ENCODE results near the gene KLK14.

Gene KLK14

DNA sequence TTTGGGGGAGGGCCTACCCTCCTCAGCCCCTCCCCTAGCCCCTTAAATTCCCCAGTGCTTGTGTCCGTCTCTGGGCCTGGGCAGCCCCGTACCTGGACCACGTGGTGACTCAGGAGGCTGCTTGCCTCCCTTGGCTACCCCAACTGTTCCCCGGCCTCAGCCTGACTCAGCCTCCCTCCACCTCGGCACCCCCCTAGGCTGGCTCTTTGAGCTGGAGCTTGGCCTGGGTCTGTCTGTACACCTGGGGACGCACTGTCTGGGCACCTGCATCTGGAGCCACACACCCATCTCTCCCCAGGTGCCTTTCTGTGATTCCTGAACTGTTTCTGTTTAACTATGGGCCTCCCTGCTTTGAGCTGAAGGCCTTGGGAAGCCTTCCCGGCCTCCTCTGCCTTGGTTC is 1.8 kb upstream of the KLK14 start:
- no peak for DNase-seq

DNA sequence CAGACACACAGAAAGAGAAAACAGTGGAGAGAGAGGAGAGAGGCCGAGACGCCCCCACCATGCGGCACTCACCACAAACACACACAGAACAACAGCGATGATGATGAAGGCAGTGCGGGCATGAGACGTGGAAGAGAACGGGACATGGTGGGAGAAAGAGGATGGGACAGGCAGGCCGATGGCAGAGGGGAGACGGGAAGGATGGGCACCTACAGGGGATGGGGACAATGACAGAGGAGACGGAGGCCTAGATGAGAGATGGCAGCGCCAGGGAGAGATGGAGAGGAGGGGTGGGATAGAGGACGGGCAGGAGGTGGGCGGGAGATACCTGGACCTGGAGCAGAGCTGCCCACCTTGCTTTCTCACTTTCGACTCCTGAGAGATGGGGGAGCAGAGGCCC is 1.1 kb upstream of the KLK14 start:
- no peak for DNase-seq

DNA sequence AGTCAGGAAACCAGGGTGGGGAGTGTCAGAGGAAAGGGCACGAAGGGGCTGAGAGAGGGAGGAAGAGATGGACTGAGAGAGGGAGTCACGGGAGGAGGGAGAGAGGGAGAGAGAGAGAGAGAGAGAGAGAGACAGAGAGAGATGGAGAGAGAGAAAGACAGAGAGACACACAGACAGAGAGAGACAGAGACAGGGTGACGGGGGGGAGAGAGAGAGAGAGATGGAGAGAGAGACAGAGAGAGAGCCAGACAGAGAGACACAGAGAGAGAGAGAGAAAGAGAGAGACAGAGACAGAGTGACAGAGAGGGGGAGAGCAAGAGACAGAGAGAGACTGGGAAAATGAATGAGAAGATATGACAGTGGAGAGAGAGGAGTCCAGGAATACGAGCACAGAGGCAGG is 494 bp upstream of the KLK14 start:
- no peak for DNase-seq

DNA sequence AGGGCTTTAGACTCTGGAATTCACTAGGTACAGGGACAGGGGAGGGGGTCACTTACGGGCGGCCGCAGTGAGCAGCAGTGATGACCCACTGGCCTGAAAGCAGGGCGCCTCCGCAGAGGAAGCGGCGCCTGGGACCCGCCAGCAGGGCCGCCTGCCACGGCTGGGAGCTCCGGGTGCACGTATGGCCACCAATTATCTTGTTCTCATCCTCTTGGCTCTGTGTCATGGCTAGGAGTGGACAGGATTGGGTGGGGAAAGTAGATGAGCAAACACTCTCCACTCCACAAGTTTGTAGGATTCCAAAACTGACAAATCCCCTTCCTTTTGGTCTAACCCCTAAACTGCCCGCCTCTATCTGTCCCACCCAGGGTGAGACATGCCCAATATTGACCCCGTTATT is 1.2 kb downstream of the KLK14 start:
- DNase-seq = no peak

DNA sequence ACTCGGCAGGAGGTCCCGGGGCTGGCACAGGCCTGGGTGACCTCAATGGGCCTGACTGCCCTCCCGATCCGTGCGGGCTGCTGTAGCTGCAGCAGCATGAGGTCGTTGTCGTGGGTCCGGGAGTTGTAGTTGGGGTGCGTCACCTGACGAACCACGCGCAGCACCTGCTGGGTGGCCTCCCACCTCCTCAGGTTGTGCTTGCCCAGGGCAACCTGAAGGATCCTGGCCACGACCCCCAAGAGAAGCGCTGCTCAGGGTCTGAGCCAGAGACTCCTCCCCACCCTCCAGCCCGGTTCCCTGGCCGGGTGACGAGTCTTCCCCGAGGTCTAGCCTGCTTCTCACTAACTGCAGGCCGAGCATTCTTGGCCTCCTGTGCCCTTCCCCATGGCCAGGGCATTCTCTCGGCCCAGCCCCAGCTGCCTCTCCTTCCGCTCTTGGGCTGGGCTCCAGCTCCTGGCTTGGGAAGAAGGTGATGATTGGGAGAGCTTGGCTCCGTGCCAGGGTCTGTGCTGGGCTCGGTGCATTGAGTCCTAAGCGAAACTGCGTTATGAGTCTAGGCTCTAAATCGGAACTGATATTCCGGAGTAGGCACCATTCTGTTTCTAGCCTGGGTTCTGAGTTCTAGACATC is 3.1 kb downstream of the KLK14 start:
- DNase-seq = no peak

DNA sequence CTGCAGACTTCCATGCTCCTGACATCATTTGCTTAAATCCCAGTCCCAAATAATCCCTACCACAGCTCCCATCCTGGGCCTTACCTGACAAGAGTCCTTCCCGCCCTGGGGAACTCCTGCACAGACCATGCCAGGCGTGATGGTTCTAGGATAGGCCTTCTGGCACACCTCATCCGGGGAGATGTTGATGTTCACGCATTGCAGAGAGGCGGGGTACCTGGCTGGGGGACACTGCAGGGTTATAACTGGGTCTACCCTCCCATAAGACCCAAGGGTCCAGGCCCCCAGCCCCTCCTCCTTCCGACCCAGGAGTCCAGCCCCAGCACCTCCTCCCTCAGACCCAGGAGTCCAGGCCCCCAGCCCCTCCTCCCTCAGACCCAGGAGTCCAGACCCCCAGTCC is 4.0 kb downstream of the KLK14 start:
- no peak for DNase-seq

DNA sequence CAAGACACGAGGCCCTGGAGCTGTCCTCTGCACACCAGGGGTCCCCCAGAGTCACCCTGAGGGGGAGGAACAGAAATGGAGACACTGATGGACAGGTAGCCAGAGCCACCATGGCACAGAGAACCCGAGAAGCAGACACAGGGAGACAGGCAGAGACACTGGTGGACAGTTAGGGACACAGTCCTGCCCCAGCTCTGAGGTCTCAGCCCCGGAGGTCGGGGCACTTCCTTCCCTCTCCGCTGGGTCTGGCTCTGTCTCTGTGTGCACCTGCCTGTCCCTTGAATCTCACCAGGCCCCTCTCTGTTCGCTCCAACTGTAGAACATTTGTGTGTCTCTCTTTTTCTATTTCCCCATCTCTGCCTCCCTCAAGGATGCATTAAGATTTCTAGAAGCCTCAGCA is 4.6 kb downstream of the KLK14 start:
- no peak for DNase-seq

DNA sequence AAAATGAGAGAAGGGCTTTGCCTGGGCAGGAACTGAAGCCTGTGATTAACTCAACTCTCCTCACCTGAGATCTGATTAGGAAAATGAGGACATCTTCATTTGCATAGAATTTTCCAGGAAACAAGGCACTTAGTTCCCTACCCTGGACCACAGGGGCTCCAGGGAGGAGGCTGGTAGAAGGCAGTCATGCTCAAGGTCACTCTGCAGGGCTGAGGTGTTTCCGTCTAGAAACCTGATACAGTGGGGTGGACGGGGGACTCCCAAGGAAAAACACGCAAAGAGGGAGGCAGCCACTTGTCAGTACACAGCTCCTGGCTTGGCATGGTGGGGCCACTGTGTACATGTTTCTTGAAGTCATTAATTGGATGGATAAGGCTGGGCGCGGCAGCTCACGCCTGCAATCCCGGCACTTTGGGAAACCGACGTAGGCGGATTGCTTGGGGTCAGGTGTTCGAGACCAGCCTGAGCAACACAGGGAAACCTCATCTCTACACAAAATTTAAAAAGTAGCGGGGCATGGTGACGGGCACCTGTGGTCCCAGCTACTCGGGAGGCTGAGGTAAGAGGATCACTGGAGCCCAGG is 6.0 kb downstream of the KLK14 start:
- DNase-seq = no peak

DNA sequence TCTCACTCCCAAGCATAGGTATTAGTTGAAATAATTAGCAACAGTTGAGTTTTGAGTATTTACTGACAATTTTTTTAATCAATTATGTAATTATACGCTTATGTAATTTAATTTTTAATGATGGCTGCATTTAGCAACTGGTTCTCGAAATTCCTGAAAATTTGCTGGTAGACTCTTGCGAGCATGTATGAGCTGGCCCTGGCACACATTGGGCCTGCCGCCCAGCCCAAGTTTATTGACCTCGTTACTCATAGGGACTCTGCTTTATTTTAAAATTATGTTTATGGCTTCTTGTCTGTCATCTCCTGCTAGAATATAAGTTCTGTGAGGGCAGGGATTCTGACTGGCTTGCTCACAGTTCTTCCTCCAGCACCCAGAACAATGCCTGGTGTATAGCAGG is 6.7 kb downstream of the KLK14 start:
- no peak for DNase-seq

DNA sequence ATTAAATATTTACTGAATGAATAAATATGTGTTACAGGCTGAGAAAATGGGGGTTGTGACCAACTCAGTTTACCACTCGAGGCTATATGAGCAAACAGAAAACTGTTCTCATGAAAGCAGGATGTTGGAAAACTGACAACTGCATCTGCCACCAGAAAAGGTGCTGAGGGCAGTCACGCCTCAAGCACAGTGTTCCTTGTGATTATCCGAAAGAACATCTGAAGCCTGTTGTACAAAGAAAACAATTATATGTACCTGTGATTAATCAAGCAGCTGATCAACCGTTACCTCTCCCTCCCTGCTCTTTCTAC is 11.6 kb downstream of the KLK14 start:
- DNase-seq = no peak

DNA sequence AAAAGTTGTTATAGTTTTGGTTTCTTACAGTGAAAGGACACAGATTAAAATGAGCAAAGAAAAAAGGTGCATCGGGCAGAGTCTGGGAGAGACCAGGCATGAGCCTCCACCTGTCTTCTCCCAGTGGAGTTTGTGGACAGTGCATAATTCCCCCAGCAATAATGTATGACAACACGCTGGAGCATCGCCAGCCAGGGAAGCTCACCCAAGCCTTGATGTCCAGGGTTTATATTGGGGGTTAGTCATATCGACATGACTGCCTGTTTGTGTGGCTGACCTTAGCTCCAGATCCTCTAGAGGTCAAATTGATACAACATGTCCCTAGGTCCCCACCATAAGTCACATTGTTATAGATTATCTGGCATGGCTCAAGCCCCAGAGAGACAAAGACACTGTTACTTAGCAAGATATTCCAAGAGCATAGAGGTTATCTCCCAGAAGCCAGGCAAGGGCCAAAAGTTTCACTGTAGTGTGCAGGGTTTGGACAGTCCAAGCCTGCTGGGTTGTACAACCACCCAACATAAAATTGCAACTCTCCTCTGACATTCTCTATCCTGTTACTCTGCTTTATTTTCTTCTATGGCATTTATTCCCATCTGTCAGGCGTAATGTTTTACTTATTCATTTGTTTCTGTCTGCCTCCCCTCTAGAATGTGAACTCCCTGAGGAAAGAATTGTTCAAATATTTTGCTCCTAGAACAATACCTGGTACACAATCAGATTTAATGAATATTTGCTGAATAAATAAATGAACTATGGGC is 12.2 kb downstream of the KLK14 start:
- no peak for DNase-seq

DNA sequence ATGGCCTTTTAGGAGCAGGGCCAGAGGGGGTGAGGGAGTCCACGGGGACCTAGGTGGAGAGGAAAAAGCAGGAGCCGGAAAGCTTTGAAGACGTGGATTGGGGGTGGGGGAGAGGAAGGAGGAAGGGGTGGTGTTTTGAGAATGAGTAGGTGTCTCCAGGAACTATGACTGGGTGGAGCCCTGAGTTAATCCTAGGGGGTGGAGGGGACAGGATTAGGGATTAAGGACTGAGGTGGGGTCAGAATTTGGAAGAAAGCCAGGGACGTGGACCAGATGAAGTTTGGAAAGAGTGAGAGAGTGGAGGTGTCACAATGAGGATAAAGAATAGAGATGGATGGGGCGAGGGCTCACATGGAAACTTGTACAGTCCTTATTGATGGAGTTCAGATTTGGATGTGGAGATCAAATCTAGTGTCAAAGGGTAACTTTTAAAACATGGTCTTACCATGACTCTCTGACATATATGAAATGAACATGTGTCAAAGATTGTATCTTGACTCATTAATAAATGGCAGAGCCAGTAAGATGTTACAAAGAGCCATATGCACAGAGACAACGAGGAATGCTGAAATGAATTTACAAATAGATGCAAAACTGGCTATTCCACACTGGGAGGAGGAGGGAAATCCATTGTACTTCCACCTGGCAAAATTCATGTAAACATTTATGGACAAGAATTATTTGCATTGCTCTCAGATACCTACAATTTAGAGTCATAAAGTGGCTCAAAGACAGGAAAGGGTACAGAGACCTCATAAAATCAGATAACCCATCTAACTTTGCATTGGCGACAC is 16.1 kb downstream of the KLK14 start:
- no peak for DNase-seq

DNA sequence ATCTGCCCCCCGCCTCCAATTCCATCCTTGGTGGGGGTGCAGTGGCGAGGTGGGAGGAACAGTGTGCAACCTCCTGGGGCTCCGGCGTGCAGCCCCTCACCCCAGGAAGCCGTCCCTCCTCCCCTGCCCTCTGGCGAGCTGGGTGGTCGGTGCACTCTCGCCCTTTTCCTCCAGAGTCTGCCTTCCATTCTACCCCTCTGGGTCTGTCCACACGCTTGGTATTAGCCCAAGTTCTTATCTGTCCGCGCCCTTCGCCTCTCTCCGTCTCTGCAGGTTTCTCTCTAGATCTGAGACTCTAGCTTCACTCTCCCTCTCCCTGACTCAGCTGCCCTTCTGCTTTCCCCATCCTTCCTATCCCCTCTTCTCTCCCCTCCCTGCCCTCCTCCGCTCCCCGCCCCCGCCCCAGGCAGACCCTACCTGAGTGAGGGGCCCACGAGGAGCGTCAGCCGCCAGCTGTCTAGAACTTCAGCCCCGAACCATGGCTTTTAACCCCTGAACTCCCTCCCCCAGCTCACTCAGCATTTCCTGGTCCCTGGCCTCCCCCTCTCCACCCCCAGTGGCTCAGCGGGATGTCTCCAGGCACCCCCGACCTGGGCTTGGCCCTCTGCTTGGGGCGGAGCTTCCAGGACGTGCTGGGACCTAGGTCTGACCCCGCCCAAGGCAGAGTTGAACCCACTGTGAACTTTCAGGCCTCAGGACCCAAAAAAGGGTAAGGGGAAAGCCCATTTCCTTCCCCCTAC is 17.3 kb downstream of the KLK14 start:
- no peak for DNase-seq

DNA sequence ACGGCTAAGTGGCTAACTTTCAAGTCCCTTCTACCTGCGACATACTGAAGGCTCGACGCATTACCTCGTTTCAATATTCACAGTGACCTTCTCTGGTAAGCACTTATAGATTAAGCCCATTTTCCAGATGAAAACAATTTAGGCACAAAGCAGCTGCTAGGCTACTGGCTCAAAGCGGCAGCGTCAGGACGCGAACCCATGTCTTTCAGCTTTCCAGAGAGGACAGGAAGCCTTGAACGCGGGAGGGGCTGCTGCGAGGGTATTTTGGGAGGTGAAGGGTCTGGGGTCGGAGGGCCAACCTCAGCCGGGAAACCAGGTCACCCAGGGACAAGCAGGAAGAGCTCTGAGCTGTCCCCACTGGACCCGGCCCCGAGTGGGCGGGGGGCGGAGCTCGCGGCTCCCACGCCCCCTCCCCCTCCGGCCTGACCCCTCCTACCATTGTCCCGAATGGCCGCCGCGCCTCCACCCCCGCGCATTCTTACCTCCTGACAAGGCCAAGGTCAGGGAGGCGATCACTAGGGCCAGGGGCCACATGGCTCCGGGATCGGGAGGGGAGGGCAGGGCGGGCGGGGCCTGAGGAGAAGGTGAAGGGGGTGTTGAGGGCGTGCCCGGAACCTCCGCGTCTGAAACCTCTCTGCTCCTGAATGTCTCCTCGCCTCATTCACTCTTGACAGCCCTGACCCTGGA is 18.0 kb downstream of the KLK14 start, which contains the start of gene KLK13:
KLK13 (minus strand) TSS at position 559 of the 687 bp plus-strand sequence; CDS start at position 534, 25 bp downstream.
- DNase-seq = no peak

DNA sequence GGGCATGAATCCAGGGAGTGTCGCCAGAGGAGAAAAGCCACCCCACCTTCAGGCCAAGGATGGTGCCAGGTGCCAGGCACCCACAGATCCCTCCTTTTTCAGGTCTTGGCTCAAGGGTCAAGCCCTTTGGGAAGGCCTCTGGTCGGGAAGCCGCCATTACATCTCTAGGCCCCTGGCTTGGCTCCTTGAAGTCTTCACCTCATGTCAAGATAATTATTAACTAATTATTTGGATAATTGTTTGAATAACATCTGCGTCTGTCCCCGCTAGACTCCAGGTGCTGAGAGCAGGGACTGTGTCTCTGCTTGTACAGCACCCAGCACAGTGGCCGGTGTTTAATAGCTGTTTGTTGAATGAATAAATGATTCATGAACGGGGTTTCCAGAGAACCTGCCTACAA is 19.0 kb downstream of the KLK14 start:
- DNase-seq = no peak

DNA sequence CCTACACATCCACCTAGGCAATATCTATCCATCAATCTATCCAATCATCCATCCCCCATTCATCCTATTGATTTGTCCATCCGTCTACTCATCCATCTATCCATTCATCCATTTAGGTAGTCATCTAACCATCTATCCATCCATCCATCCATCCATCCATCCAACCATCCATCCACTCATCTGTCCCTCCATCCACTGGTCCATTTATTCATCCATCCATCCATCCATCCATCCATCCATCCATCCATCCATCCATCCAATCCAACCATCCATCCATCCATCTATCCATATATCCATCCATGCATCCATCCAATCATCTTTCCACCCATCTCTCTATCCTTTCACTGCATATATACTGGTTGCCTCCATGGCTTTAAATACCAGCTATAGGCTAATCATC is 21.7 kb downstream of the KLK14 start:
- no peak for DNase-seq

DNA sequence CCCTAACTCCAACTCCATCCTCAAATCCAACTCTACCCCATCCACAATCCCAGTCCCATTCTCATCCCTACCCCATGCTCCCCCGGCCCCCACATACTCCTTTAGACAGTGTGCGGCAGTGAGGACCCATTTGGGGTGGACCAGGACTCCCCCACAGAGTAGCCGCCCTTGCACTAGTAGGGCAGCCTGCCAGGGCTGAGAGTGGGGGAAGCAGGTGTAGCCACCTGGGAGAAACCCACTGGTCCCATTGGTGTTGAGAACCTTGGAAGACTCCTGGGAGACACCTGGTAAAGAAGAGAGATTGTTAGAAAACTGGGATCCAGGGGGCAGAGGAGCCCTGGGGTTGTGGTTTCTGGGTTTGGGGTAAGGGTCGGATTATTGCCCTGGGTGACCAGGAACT is 22.4 kb downstream of the KLK14 start:
- no peak for DNase-seq

DNA sequence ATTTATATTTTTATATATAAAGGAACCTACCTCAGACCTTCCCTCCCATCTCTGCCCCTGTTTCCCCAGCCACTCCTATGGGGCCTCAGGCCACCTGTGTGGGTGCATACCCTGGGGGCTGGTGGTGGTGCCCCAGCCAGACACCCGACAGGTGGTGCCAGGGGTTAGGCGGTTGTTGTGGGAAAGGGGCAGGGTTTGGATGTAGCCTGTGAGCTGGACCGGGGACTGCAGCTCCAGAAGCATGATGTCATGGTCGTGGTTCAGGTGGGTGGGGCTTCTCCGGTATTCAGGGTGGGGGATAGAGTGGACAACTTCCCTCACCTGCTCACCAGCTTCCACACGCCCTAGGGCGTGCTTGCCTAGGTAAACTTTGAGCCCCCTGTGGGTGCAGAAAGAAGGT is 23.0 kb downstream of the KLK14 start:
- no peak for DNase-seq

DNA sequence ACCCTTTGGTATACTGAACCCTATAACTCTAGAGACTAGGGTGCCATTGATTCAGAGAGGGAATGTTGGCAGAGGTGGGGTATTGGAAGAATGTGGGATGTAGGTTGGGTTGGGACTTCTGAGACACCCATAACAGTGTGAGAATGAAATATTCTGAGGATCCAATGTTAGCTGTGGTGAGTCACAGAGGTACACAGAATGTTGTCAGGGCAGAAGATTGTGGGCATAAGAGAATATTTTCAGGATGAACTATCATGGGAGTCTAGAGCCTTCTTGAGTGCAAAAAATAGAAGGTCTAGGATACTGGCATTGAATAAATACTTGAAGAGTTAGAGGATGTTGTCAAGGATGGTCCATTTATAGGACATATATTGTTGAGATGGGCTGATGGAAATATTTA is 26.8 kb downstream of the KLK14 start:
- no peak for DNase-seq

DNA sequence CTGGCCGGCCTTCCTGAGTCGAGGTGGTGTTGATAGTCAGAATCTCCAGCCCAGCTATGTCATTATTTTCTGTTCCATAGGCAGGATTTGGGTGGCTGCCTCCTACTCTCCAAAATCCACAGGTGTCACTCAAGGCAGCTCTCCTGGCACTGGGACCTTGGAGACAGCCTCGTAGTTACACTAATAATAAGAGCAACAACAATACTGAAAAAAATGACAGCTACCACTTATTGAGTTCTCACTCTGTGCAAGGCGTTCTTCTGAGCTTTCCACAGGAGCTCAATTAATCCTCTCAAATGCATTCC is 35.7 kb downstream of the KLK14 start:
- no peak for DNase-seq

DNA sequence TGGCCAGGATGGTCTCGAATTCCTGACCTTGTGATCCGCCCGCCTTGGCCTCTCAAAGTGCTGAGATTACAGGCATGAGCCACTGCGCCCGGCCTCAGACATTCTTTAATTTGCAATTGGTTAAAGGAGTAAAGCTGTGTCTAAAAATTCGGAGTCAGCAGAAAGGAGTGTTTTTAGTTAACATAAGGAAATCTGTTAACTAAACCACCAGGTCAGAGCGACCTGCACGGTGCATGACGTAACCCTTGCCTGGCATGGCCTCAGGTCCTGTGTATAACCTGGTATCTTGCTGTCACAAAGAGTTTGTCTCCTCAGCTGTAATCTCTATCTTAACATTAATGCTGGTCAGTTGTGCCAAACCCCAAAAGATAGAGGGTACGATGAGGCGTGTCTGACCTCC is 38.4 kb downstream of the KLK14 start:
- DNase-seq = no peak

DNA sequence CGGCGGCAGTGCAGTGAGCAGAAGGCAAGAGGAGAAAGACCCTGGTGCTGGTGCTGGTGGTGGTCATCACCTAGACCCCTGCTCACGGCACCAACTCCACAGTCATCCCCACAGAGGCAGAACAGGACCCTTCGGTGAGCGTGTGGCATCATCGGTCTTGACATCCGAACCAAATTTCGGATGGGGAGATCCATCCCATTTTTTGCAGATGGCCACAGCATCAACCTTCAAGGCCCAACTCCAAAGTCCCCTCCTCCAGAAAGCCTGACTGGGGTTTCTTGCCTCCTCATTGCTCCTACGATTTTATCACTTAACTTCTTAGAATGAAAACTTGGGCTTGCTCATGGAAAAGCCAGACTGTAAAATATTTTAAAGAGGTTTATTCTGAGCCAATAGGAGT is 39.2 kb downstream of the KLK14 start:
- DNase-seq = no peak

DNA sequence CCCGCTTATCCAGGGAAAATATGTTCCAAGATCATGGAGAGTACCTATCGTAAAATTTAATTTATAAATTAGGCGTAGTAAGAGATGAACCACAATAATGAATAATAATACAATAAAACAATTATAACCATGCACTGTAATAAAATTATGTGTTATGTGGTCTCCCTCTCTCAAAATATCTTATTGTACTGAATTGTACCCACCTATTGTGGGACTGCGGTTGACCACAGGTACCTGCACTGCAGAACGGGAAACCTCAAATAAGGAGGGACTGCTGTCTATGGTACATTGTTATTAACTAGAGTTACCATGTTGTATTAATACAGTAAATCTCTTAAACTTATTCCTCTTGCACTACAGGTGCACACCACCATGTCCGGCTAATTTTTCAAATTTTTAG is 42.5 kb downstream of the KLK14 start:
- no peak for DNase-seq

Measured in cerebellar nuclear complex (tissue), 1 donor.